HUES6 (cell line): ENCODE measurements around the gene GPR61.

Experiments
- H3K27ac ChIP-seq: 2 replicates; pipeline ENCODE4 v1.7.0; 2013; ENCODE audit warnings: low read depth, mild to moderate bottlenecking, low read length, inconsistent platforms
- H3K27me3 ChIP-seq: 2 replicates; pipeline ENCODE4 v1.6.1; 2013; ENCODE audit warnings: low read length; ENCODE audit not compliant: control insufficient read depth, insufficient read depth
- H3K36me3 ChIP-seq: 2 replicates; pipeline ENCODE4 v1.6.1; 2013; ENCODE audit warnings: low read length; ENCODE audit not compliant: control insufficient read depth, insufficient read depth
- H3K4me1 ChIP-seq: 2 replicates; pipeline ENCODE4 v1.6.1; 2013; ENCODE audit warnings: low read length; ENCODE audit not compliant: control insufficient read depth, insufficient read depth
- H3K4me3 ChIP-seq: 2 replicates; pipeline ENCODE4 v1.5.1; 2013; ENCODE audit warnings: low read depth, low read length
- H3K9ac ChIP-seq: one replicate; pipeline ENCODE4 v1.6.1; 2013; ENCODE audit warnings: mild to moderate bottlenecking, low read length
- H3K9me3 ChIP-seq: 2 replicates; pipeline ENCODE4 v1.6.1; 2013; ENCODE audit warnings: low read depth, low read length; ENCODE audit not compliant: control insufficient read depth, insufficient read depth

The GPR61 gene

GRCh38 chr1:109527846-109528695 lies 11.6 kb upstream of the GPR61 start:
- Histone ChIP-seq H3K27ac (no peak overlapping the region), H3K4me3 (no peak overlapping the region), H3K4me1 (no peaks in the 10 kb centered on the region), H3K36me3 (no peaks in the 10 kb centered on the region), H3K27me3 (no peaks in the 10 kb centered on the region), H3K9me3 (no peaks in the 10 kb centered on the region), H3K9ac (no peak overlapping the region)

- H3K9me3 ChIP-seq: no peaks in the 10 kb centered on the region
- no peaks in the 10 kb centered on the region for H3K4me1 ChIP-seq
- no peaks in the 10 kb centered on the region for H3K36me3 ChIP-seq
- no peak overlapping the region for H3K27ac ChIP-seq
- H3K4me3 ChIP-seq: no peak overlapping the region
- H3K9ac ChIP-seq: no peak overlapping the region
- no peaks in the 10 kb centered on the region for H3K27me3 ChIP-seq
Observed at GRCh38 chr1:109528712-109529111, 11.0 kb upstream of the GPR61 start.

GRCh38 chr1:109529881-109530456 lies 9.7 kb upstream of the GPR61 start:
- H3K4me3 ChIP-seq: no peak overlapping the region
- no peak overlapping the region for H3K27ac ChIP-seq
- no peaks in the 10 kb centered on the region for H3K27me3 ChIP-seq
- H3K4me1 ChIP-seq: no peaks in the 10 kb centered on the region
- H3K9me3 ChIP-seq: no peaks in the 10 kb centered on the region
- H3K36me3 ChIP-seq: no peaks in the 10 kb centered on the region
- no peak overlapping the region for H3K9ac ChIP-seq

- Histone ChIP-seq H3K36me3 (no peaks in the 10 kb centered on the region), H3K4me3 (no peak overlapping the region), H3K27ac (no peak overlapping the region), H3K9me3 (no peaks in the 10 kb centered on the region), H3K9ac (no peak overlapping the region), H3K4me1 (no peaks in the 10 kb centered on the region), H3K27me3 (no peaks in the 10 kb centered on the region)
Observed at GRCh38 chr1:109530457-109531087, 9.1 kb upstream of the GPR61 start.

GRCh38 chr1:109531380-109531779 lies 8.3 kb upstream of the GPR61 start:
- Histone ChIP-seq H3K4me1 (no peaks in the 10 kb centered on the region), H3K27me3 (no peaks in the 10 kb centered on the region), H3K9me3 (no peaks in the 10 kb centered on the region), H3K4me3 (no peak overlapping the region), H3K36me3 (no peaks in the 10 kb centered on the region), H3K9ac (no peak overlapping the region), H3K27ac (no peak overlapping the region)

- Histone ChIP-seq H3K9me3 (no peaks in the 10 kb centered on the region), H3K9ac (no peak overlapping the region), H3K36me3 (no peaks in the 10 kb centered on the region), H3K27ac (no peak overlapping the region), H3K27me3 (no peaks in the 10 kb centered on the region), H3K4me1 (no peaks in the 10 kb centered on the region), H3K4me3 (no peak overlapping the region)
Observed at GRCh38 chr1:109531826-109532364, 7.8 kb upstream of the GPR61 start.

- H3K9me3 ChIP-seq: no peaks in the 10 kb centered on the region
- peak overlapping the region; percentile 12; the same call in 1 of the 2 replicates for H3K4me3 ChIP-seq
- no peaks in the 10 kb centered on the region for H3K27me3 ChIP-seq
- H3K4me1 ChIP-seq: no peaks in the 10 kb centered on the region
- H3K36me3 ChIP-seq: no peaks in the 10 kb centered on the region
- H3K27ac ChIP-seq: no peak overlapping the region
- H3K9ac ChIP-seq: no peak overlapping the region
Observed at GRCh38 chr1:109532365-109533136, 7.1 kb upstream of the GPR61 start.

GRCh38 chr1:109534307-109534858 lies 5.3 kb upstream of the GPR61 start:
- H3K27ac ChIP-seq: no peak overlapping the region
- H3K9ac ChIP-seq: no peak overlapping the region
- H3K4me1 ChIP-seq: no peaks in the 10 kb centered on the region
- H3K27me3 ChIP-seq: no peaks in the 10 kb centered on the region
- H3K36me3 ChIP-seq: no peaks in the 10 kb centered on the region
- H3K9me3 ChIP-seq: no peaks in the 10 kb centered on the region
- no peak overlapping the region for H3K4me3 ChIP-seq

GRCh38 chr1:109535481-109535880 lies 4.2 kb upstream of the GPR61 start:
- H3K27ac ChIP-seq: no peak overlapping the region
- H3K36me3 ChIP-seq: no peaks in the 10 kb centered on the region
- H3K4me1 ChIP-seq: peaks cover 3% of the 10 kb centered on the region; the same call in 1 of the 2 replicates
- H3K9ac ChIP-seq: no peak overlapping the region
- H3K4me3 ChIP-seq: no peak overlapping the region
- no peaks in the 10 kb centered on the region for H3K27me3 ChIP-seq
- H3K9me3 ChIP-seq: no peaks in the 10 kb centered on the region

GRCh38 chr1:109535971-109536491 lies 3.6 kb upstream of the GPR61 start:
- H3K27me3 ChIP-seq: peaks cover 3% of the 10 kb centered on the region; the same call in 1 of the 2 replicates

More at GRCh38 chr1:109535971-109536491, 3.6 kb upstream of the GPR61 start:
- Histone ChIP-seq H3K9me3 (no peaks in the 10 kb centered on the region), H3K9ac (no peak overlapping the region), H3K27ac (no peak overlapping the region), H3K36me3 (no peaks in the 10 kb centered on the region), H3K4me1 (peaks cover 3% of the 10 kb centered on the region; the same call in 1 of the 2 replicates), H3K4me3 (no peak overlapping the region)
